ENCODE data around the gene CFAP299. TPM values are rescaled to one million over a fixed set of nuclear protein-coding genes. Genes with fewer than 3 reads are reported as not detected.

Gene CFAP299
- total RNA-seq, 1 donor from 2014 or later: not detected

DNA sequence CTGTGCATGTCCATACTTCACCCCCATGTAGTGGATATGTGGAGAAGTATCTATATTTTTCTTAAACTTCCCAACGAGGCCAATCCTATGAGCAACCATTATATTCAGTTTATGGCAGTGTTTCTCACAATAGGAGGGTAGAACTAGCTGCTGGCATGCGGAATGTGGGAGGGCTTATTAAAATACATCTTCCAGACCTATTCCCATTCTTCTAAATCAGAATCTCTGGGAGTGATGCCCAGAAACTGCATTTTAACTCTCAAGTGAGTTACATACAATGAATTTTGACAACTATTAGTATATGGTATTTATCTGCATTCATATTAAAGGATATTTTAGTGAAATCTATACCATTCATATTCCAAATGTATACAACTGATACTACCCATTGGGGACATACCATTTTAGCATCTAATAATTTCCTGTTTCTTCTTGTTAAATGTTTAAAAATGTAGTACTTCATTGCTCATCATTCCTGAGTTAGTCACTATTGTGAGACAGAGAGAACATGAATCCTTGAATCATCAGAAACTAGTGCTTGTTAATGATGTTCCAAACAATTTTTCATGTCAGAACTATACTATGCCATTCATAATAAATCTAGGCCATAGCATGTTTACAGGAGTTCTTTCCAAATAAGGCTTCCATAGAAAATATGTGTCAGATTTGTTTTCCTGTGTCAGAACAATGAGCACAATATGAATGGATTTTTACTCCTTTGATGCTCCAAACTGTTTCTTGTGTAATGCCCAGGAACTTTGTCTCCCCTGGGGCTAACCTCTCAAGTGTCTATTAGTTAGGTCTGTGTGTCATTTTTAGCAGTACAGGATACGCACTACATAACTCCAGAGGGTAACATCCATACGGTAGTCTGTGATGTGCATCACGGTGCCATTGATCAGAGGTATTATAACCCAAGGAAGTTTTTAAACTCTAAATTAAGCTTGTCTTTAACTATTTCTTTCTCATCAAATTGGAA is 496.1 kb downstream of the CFAP299 start:
- Mint-ChIP-seq H3K4me1 (ENCODE audit: unreplicated experiment) (no peaks in the 10 kb centered on the region), H3K36me3 (ENCODE audit: low read depth, unreplicated experiment) (no peaks in the 10 kb centered on the region), H3K4me3 (ENCODE audit: unreplicated experiment) (no peak overlapping the region), H3K27ac (ENCODE audit: unreplicated experiment) (no peak overlapping the region), H3K9me3 (ENCODE audit: unreplicated experiment) (no peaks in the 10 kb centered on the region), H3K27me3 (ENCODE audit: unreplicated experiment) (peaks cover 2% of the 10 kb centered on the region)
- no peak for DNase-seq (ENCODE audit: low spot score)
- TF ChIP-seq, protein P1, sequence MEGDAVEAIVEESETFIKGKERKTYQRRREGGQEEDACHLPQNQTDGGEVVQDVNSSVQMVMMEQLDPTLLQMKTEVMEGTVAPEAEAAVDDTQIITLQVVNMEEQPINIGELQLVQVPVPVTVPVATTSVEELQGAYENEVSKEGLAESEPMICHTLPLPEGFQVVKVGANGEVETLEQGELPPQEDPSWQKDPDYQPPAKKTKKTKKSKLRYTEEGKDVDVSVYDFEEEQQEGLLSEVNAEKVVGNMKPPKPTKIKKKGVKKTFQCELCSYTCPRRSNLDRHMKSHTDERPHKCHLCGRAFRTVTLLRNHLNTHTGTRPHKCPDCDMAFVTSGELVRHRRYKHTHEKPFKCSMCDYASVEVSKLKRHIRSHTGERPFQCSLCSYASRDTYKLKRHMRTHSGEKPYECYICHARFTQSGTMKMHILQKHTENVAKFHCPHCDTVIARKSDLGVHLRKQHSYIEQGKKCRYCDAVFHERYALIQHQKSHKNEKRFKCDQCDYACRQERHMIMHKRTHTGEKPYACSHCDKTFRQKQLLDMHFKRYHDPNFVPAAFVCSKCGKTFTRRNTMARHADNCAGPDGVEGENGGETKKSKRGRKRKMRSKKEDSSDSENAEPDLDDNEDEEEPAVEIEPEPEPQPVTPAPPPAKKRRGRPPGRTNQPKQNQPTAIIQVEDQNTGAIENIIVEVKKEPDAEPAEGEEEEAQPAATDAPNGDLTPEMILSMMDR (IDR thresholded peaks at IDR 0.05; ENCODE audit: unreplicated experiment): no peak

GRCh38 chr4:80839281-80839680 is 503.8 kb downstream of the CFAP299 start:
- H3K36me3 Mint-ChIP-seq (ENCODE audit: low read depth, unreplicated experiment): no peaks in the 10 kb centered on the region
- H3K4me1 Mint-ChIP-seq (ENCODE audit: unreplicated experiment): no peaks in the 10 kb centered on the region
- H3K4me3 Mint-ChIP-seq (ENCODE audit: unreplicated experiment): no peak overlapping the region
- peaks cover 3% of the 10 kb centered on the region for H3K27me3 Mint-ChIP-seq (ENCODE audit: unreplicated experiment)
- DNase-seq (ENCODE audit: low spot score): no peak
- H3K9me3 Mint-ChIP-seq (ENCODE audit: unreplicated experiment): no peaks in the 10 kb centered on the region
- no peak overlapping the region for H3K27ac Mint-ChIP-seq (ENCODE audit: unreplicated experiment)
- TF ChIP-seq, protein P1 (IDR thresholded peaks at IDR 0.05; ENCODE audit: unreplicated experiment): no peak

DNA sequence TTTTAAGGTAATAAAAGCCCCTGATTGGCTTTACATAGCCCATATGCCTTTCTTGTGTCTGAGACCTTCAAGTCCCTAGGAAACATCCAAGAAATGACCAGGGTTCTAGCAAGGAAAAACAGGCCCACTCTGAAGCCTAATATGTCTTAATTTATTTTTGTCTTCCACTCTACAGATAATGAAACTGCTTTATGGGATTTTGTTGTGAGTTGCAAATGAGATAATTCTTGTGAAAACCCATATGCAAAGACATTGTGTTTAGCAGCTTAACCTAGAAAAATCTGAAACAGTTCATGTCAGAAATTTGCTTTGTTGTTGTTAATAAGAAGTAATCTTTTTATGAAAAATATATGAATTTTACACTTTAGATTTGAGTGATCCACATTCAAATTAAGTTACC is 504.3 kb downstream of the CFAP299 start:
- TF ChIP-seq, protein P1 (IDR thresholded peaks at IDR 0.05; ENCODE audit: unreplicated experiment): no peak
- H3K9me3 Mint-ChIP-seq (ENCODE audit: unreplicated experiment): no peaks in the 10 kb centered on the region
- no peak overlapping the region for H3K27ac Mint-ChIP-seq (ENCODE audit: unreplicated experiment)
- H3K27me3 Mint-ChIP-seq (ENCODE audit: unreplicated experiment): peaks cover 3% of the 10 kb centered on the region
- H3K4me1 Mint-ChIP-seq (ENCODE audit: unreplicated experiment): no peaks in the 10 kb centered on the region
- no peak for DNase-seq (ENCODE audit: low spot score)
- H3K4me3 Mint-ChIP-seq (ENCODE audit: unreplicated experiment): no peak overlapping the region
- no peaks in the 10 kb centered on the region for H3K36me3 Mint-ChIP-seq (ENCODE audit: low read depth, unreplicated experiment)

DNA sequence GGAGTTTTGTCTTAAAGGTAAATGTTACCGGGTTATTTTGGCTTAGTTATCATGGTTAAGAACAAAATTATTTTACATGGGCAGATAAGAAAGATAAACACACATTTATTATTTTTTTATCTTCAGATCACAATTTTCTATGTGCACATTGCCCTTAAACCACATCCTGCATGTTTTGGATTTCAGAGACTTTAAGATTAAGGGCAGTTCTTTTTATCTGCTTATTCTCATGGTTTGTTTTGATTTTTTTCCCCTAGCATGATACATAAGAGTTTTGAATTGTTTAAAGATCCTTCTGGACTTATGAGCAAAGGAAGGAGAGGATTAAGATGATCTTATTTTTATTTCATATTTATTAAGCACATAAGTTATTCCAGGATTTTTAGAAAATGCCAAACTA is 504.9 kb downstream of the CFAP299 start:
- no peak overlapping the region for H3K27ac Mint-ChIP-seq (ENCODE audit: unreplicated experiment)
- no peaks in the 10 kb centered on the region for H3K36me3 Mint-ChIP-seq (ENCODE audit: low read depth, unreplicated experiment)
- peaks cover 1% of the 10 kb centered on the region for H3K27me3 Mint-ChIP-seq (ENCODE audit: unreplicated experiment)
- no peak for DNase-seq (ENCODE audit: low spot score)
- H3K4me3 Mint-ChIP-seq (ENCODE audit: unreplicated experiment): no peak overlapping the region
- no peaks in the 10 kb centered on the region for H3K4me1 Mint-ChIP-seq (ENCODE audit: unreplicated experiment)
- TF ChIP-seq, protein P1 (IDR thresholded peaks at IDR 0.05; ENCODE audit: unreplicated experiment): no peak
- no peaks in the 10 kb centered on the region for H3K9me3 Mint-ChIP-seq (ENCODE audit: unreplicated experiment)

Measured in endothelial cell (in vitro differentiated cells).